ENCODE measurements around the gene TTC31. TPM values are rescaled to one million over a fixed set of nuclear protein-coding genes. Genes with fewer than 3 reads are reported as not detected.
"Not testable (repeated sequence)": the region's sequence is repeated elsewhere in the genome, so short reads cannot be mapped to it uniquely, and the experiment has no call there.

TTC31 gene
- total RNA-seq, 1 experiment from 2014 or later: 38.3 TPM

DNA sequence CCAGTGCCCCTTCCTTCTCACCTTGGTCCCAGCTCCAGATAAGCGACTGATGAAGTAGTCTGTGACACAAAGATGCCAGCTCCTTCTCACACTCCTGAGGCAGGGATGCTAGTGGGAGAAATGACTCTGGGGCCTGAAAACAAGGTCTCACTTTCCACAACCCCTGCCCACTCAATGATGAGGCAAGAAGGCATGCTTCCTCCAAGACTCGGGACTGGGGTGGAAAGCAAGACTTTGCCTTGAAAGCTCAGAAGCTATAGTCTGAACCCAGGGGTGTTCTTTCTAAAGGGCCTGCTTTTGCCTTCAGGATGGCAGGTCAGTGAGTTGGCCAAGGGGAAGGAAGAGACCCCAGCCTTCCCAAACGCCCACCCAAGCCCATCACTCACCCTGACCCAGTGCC, 1.4 kb upstream of the TTC31 start (continued):
- TF ChIP-seq NR2C2 (CRISPR knock-in tag; IDR thresholded peaks at IDR 0.05): no peak

DNA sequence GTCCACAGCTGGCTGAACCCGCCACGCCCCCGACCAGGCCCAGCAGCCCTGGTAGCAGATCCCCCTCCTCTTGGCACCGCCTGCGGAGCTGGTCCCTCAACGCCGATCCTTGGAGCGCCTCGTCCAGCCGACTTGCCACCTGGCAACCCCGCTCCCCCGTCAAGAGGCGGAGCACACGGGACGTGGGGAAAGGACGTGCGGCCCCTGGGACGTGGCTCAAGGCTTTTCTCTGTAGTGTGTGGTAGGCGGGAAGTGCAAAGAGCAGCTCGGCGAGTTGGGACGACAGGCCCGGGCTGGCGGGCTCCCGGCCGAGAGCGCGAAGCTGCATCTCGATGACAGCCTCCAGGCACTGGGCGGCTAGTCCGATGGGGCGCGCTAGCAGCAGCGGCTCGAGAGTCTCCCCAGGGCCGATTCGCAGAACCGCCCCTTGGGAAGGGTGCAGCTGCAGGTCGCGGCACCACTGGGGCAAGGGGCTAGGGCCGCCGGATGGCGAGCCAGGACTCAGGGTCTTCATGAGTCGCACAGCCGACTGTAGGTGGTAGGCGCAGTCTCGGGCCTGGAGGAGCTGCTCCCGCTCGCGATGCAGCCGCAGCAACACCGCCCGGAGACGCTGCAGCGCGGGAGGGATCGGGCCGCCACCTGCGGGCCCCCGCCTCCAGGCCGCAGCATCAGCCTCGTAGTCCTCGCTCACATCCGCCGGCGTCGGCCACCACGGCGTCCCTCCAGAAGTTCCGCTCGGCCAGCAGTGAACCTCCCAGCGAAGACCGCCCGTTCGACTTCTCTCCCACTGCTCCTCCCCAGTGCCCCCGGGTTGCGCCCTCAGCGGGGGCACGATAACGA, 700 bp upstream of the TTC31 start:
- Mint-ChIP-seq H3K9me3 (no peaks in the 10 kb centered on the region), H3K36me3 (peaks cover 22% of the 10 kb centered on the region), H3K4me3 (peak overlapping the region; percentile 100), H3K4me1 (peaks cover 10% of the 10 kb centered on the region), H3K27me3 (ENCODE audit: low read depth) (no peaks in the 10 kb centered on the region), H3K27ac (peak overlapping the region; percentile 100)
- ChIA-PET POLR2A (interaction anchor here (0.5 to 2.2 kb wide), 6 partner anchors 10 to 61 kb away, joined by 4 to 13 read pairs (median 5); partner anchors contain the start of genes C2orf81, DQX1, LBX2 and MRPL53), CTCF (interaction anchor here (0.8 to 4.6 kb wide), 25 partner anchors 9 to 193 kb away, joined by 3 to 43 read pairs (median 7); partner anchors contain the start of genes AUP1, DQX1, HTRA2 and INO80B)
- peak; percentile 81; the same call in 1 of the 2 replicates for TF ChIP-seq RELA (CRISPR knock-in tag; IDR thresholded peaks at IDR 0.05; ENCODE audit: borderline replicate concordance)
- TF ChIP-seq, protein P1, sequence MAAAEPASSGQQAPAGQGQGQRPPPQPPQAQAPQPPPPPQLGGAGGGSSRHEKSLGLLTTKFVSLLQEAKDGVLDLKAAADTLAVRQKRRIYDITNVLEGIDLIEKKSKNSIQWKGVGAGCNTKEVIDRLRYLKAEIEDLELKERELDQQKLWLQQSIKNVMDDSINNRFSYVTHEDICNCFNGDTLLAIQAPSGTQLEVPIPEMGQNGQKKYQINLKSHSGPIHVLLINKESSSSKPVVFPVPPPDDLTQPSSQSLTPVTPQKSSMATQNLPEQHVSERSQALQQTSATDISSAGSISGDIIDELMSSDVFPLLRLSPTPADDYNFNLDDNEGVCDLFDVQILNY (CRISPR knock-in tag; IDR thresholded peaks at IDR 0.05): peak; percentile 62
- TF ChIP-seq ZBTB21 (CRISPR knock-in tag; IDR thresholded peaks at IDR 0.05; ENCODE audit: borderline replicate concordance): peak; percentile 40; the same call in 1 of the 2 replicates
- TF ChIP-seq, protein P2, sequence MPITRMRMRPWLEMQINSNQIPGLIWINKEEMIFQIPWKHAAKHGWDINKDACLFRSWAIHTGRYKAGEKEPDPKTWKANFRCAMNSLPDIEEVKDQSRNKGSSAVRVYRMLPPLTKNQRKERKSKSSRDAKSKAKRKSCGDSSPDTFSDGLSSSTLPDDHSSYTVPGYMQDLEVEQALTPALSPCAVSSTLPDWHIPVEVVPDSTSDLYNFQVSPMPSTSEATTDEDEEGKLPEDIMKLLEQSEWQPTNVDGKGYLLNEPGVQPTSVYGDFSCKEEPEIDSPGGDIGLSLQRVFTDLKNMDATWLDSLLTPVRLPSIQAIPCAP (CRISPR knock-in tag; IDR thresholded peaks at IDR 0.05): 0 out of 2 replicates have a peak, but pooled peaks have one; percentile 21
- TF ChIP-seq HMGA2 (CRISPR knock-in tag; IDR thresholded peaks at IDR 0.05): no peak
- TF ChIP-seq OVOL2 (CRISPR knock-in tag; IDR thresholded peaks at IDR 0.05; ENCODE audit: borderline replicate concordance): no peak
- TF ChIP-seq, protein P3, sequence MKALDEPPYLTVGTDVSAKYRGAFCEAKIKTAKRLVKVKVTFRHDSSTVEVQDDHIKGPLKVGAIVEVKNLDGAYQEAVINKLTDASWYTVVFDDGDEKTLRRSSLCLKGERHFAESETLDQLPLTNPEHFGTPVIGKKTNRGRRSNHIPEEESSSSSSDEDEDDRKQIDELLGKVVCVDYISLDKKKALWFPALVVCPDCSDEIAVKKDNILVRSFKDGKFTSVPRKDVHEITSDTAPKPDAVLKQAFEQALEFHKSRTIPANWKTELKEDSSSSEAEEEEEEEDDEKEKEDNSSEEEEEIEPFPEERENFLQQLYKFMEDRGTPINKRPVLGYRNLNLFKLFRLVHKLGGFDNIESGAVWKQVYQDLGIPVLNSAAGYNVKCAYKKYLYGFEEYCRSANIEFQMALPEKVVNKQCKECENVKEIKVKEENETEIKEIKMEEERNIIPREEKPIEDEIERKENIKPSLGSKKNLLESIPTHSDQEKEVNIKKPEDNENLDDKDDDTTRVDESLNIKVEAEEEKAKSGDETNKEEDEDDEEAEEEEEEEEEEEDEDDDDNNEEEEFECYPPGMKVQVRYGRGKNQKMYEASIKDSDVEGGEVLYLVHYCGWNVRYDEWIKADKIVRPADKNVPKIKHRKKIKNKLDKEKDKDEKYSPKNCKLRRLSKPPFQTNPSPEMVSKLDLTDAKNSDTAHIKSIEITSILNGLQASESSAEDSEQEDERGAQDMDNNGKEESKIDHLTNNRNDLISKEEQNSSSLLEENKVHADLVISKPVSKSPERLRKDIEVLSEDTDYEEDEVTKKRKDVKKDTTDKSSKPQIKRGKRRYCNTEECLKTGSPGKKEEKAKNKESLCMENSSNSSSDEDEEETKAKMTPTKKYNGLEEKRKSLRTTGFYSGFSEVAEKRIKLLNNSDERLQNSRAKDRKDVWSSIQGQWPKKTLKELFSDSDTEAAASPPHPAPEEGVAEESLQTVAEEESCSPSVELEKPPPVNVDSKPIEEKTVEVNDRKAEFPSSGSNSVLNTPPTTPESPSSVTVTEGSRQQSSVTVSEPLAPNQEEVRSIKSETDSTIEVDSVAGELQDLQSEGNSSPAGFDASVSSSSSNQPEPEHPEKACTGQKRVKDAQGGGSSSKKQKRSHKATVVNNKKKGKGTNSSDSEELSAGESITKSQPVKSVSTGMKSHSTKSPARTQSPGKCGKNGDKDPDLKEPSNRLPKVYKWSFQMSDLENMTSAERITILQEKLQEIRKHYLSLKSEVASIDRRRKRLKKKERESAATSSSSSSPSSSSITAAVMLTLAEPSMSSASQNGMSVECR (CRISPR knock-in tag; IDR thresholded peaks at IDR 0.05; ENCODE audit: borderline replicate concordance): 0 out of 2 replicates have a peak, but pooled peaks have one; percentile 10
- ATAC-seq (peak; percentile 21), DNase-seq (ENCODE audit: low spot score) (peak; percentile 66)

DNA sequence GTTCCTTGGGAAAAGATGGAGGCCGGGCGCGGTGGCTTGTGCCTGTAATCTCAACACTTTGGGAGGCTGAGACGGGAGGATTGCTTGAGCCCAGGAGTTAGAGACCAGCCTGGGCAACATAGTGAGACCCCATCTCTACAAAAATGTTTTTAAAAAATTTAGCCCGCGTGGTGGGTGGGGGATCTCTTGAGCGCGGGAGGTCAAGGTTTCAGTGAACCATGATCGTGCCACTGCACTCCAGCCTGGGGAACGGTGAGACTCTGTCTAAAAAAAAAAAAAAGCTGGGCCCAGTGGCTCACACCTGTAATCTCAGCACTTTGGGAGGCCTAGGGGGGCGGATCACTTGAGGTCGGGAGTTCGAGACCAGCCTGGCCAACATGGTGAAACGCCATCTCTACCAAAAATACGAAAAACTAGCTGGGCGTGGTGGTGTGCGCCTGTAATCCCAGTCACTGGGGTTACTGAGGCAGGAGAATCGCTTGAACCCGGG, 839 bp downstream of the TTC31 start:
- H3K4me1 Mint-ChIP-seq: peaks cover 10% of the 10 kb centered on the region
- not testable (repeated sequence) for H3K27me3 Mint-ChIP-seq (ENCODE audit: low read depth); DNase-seq (ENCODE audit: low spot score); H3K9me3 Mint-ChIP-seq; ATAC-seq
- H3K36me3 Mint-ChIP-seq: peaks cover 22% of the 10 kb centered on the region
- peak overlapping the region; percentile 100 for H3K4me3 Mint-ChIP-seq
- H3K27ac Mint-ChIP-seq: peak overlapping the region; percentile 100
- ChIA-PET CTCF (interaction anchor here (1.0 to 4.6 kb wide), 18 partner anchors 10 to 148 kb away, joined by 3 to 43 read pairs (median 8); partner anchors contain the start of genes AUP1, DQX1, HTRA2 and INO80B), POLR2A (interaction anchor here (0.7 to 2.2 kb wide), 5 partner anchors 10 to 43 kb away, joined by 3 to 13 read pairs (median 4); partner anchors contain the start of gene WBP1)
- TF ChIP-seq ZNF121 (CRISPR knock-in tag; IDR thresholded peaks at IDR 0.05) (peak; percentile 77; the same call in 1 of the 2 replicates), GTF2I (CRISPR knock-in tag; conservative IDR thresholded peaks at IDR 0.05) (peak; percentile 81; the same call in 1 of the 2 replicates)

DNA sequence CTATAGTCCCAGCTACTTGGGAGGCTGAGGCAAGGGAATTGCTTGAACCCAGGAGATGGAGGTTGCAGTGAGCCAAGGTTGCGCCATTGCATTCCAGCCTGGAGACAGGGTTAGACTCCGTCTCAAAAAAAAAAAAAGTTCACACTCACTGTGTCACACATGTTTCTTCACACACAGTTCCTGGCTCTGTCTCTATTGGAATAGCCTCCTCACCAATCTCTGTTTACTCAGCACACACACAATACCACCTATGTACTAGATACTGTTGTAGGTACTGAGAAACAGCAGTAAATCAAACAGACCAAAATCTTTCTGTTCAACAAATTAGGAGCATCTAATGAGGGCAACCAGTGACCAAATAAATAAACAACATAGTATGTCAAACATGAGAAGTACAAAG, 3.3 kb downstream of the TTC31 start:
- Mint-ChIP-seq H3K27me3 (ENCODE audit: low read depth) (no peaks in the 10 kb centered on the region), H3K4me1 (peaks cover 6% of the 10 kb centered on the region), H3K36me3 (peaks cover 24% of the 10 kb centered on the region), H3K27ac (no peak overlapping the region), H3K4me3 (no peak overlapping the region), H3K9me3 (no peaks in the 10 kb centered on the region)
- TF ChIP-seq ZNF219 (CRISPR knock-in tag; IDR thresholded peaks at IDR 0.05; ENCODE audit: borderline replicate concordance) (no peak), ATF1 (CRISPR knock-in tag; IDR thresholded peaks at IDR 0.05) (no peak), TEAD1 (CRISPR knock-in tag; IDR thresholded peaks at IDR 0.05) (no peak), SMAD3 (CRISPR knock-in tag; IDR thresholded peaks at IDR 0.05; ENCODE audit: borderline replicate concordance) (no peak), EMX1 (CRISPR knock-in tag; IDR thresholded peaks at IDR 0.05) (no peak), NR1H2 (CRISPR knock-in tag; IDR thresholded peaks at IDR 0.05) (no peak), JUN (CRISPR knock-in tag; IDR thresholded peaks at IDR 0.05) (no peak), OVOL2 (CRISPR knock-in tag; IDR thresholded peaks at IDR 0.05; ENCODE audit: borderline replicate concordance) (no peak), NFYB (CRISPR knock-in tag; conservative IDR thresholded peaks at IDR 0.05; ENCODE audit: low read depth) (no peak), ZNF423 (CRISPR knock-in tag; IDR thresholded peaks at IDR 0.05) (no peak), KAT7 (CRISPR knock-in tag; IDR thresholded peaks at IDR 0.05; ENCODE audit: borderline replicate concordance) (no peak)
- TF ChIP-seq, protein P4, sequence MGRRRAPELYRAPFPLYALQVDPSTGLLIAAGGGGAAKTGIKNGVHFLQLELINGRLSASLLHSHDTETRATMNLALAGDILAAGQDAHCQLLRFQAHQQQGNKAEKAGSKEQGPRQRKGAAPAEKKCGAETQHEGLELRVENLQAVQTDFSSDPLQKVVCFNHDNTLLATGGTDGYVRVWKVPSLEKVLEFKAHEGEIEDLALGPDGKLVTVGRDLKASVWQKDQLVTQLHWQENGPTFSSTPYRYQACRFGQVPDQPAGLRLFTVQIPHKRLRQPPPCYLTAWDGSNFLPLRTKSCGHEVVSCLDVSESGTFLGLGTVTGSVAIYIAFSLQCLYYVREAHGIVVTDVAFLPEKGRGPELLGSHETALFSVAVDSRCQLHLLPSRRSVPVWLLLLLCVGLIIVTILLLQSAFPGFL (CRISPR knock-in tag; IDR thresholded peaks at IDR 0.05; ENCODE audit: borderline replicate concordance): no peak
- ChIA-PET CTCF (no interaction called here), POLR2A (no interaction called here)
- DNase-seq (ENCODE audit: low spot score): no peak
- ATAC-seq: no peak
